ENCODE data around the gene TTC32. TPM values are rescaled to one million over a fixed set of nuclear protein-coding genes. Genes with fewer than 3 reads are reported as not detected.

TTC32 gene
- total and polyA plus RNA-seq, 5 donors from 2014 or later = 24.7 to 40.6 (median 29.9) TPM

DNA sequence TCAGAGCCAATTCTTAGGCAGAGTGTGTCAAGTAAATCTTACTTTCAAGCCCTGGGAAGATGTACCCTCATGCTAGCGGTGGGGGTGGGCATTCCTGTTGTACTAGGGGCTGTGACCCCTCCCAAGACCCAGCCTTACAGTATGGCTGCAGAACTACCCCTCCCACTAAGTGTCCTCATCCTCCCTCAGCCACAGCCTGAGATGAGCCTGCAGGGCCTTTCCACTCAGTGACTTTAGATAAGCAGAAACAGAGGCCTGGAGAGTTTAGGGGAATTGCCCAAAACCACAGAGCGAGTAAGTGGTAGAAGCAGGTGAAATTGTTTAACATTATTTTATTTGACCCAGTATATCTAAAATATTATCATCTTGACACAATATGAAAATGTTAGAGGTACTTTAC, 36.6 kb downstream of the TTC32 start:
- H3K27ac Mint-ChIP-seq = peak overlapping the region in 1 of 3 donors; percentile 25
- H3K4me1 Mint-ChIP-seq = peaks cover 7 to 26% (median 15%) of the 10 kb centered on the region in 4 donors
- no peaks in the 10 kb centered on the region for H3K27me3 Mint-ChIP-seq

DNA sequence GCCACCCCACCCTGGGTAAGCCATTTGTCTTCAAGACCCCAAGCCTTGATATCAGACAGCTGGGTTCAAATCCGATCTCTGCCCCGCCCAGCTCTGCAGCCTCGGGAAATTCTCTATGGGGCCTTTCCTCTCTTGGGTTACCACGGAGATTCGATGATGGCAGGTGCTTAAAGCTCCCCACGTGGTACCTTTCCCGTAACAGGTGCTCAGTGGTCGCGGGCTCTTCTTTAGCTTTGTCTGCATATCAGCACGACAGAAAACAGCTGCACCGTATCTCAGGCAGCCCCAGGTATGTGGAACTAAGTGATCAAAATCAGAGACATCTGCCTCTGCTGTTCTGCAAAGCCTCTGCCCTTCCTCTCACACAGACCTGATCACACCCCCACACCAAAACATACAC, 37.4 kb downstream of the TTC32 start:
- Mint-ChIP-seq H3K27ac (no peak overlapping the region), H3K4me3 (peak overlapping the region in 1 of 4 donors; percentile 16)
- DNase-seq = no peak

More for the DNA sequence above, 36.6 kb downstream of the TTC32 start:
- Histone ChIP-seq H3K27ac (ENCODE audit: insufficient read depth, low read length, poor library complexity, severe bottlenecking) (no peak overlapping the region), H3K9me3 (ENCODE audit: control insufficient read depth in 2 of 2, low read length in 2 of 2) (no peaks in the 10 kb centered on the region), H3K4me1 (ENCODE audit: control insufficient read depth, insufficient read depth, low read length, poor library complexity, severe bottlenecking) (peaks cover 24% of the 10 kb centered on the region), H3K4me3 (ENCODE audit: low read depth, low read length) (no peak overlapping the region), H3K36me3 (ENCODE audit: control insufficient read depth, insufficient read depth, low read length) (no peaks in the 10 kb centered on the region), H3K27me3 (ENCODE audit: control insufficient read depth, insufficient read depth, low read length) (no peaks in the 10 kb centered on the region)
- H3K36me3 Mint-ChIP-seq = no peaks in the 10 kb centered on the region
- H3K4me3 Mint-ChIP-seq = peak overlapping the region in 2 of 4 donors; percentile 16 to 38
- no peaks in the 10 kb centered on the region for H3K9me3 Mint-ChIP-seq
- ATAC-seq (ENCODE audit: low read depth in 2 of 2) (no peak), DNase-seq (no peak)

DNA sequence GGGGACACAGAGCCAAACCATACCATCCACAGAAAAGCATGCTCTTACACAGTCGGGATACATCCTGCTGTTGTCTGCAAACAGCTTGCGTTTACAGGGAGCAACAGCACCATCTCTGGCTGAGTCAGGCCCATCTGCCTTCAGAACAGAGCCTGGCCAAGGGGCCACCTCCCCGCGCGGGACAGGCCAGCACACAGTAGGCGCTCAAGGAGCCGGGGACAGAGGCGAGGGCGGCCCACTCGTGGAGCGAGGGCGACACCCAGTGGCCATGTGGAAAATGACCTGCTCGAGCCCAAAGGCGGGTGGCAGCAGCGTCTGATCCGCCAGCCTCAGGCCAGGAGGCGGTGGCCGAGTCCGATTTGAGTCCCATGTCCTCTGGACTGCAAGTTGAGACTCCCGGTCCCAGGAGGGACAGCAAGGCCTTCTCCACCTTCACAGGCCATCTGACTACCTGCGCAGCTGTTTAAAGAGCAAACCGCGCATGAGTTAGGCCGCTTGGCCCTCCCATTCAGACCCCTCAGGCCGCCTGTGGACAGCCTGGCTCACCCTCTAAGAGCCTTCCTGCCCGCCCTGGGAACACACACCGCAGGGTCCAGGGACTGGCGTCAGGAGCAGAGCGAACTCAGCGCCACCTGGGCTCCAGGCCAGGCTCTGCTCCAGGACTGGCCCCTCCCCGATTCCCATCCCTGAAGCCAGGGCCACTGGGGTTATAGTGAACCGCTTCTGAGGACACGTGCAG, 38.3 kb downstream of the TTC32 start:
- peak; percentile 49 to 62 (median 55) for DNase-seq
- no peaks in the 10 kb centered on the region for H3K27me3 Mint-ChIP-seq
- H3K4me3 ChIP-seq (ENCODE audit: low read depth, low read length) = no peak overlapping the region
- H3K4me1 Mint-ChIP-seq = peaks cover 0 to 12% (median 8%) of the 10 kb centered on the region in 4 donors
- no peak overlapping the region for H3K4me3 Mint-ChIP-seq
- peak; percentile 69 to 78 for ATAC-seq (ENCODE audit: low read depth in 2 of 2)
- no peaks in the 10 kb centered on the region for H3K27me3 ChIP-seq (ENCODE audit: control insufficient read depth, insufficient read depth, low read length)
- peaks cover 11% of the 10 kb centered on the region for H3K4me1 ChIP-seq (ENCODE audit: control insufficient read depth, insufficient read depth, low read length, poor library complexity, severe bottlenecking)
- H3K36me3 ChIP-seq (ENCODE audit: control insufficient read depth, insufficient read depth, low read length) = no peaks in the 10 kb centered on the region
- H3K9me3 ChIP-seq (ENCODE audit: control insufficient read depth in 2 of 2, low read length in 2 of 2) = no peaks in the 10 kb centered on the region
- no peaks in the 10 kb centered on the region for H3K36me3 Mint-ChIP-seq
- no peak overlapping the region for H3K27ac Mint-ChIP-seq
- H3K27ac ChIP-seq (ENCODE audit: insufficient read depth, low read length, poor library complexity, severe bottlenecking) = no peak overlapping the region
- H3K9me3 Mint-ChIP-seq = no peaks in the 10 kb centered on the region

More for the DNA sequence above, 37.4 kb downstream of the TTC32 start:
- Mint-ChIP-seq H3K27me3 (no peaks in the 10 kb centered on the region), H3K36me3 (no peaks in the 10 kb centered on the region), H3K9me3 (no peaks in the 10 kb centered on the region), H3K4me1 (peaks cover 0 to 18% (median 10%) of the 10 kb centered on the region in 4 donors)
- H3K4me1 ChIP-seq (ENCODE audit: control insufficient read depth, insufficient read depth, low read length, poor library complexity, severe bottlenecking) = peaks cover 16% of the 10 kb centered on the region
- no peaks in the 10 kb centered on the region for H3K9me3 ChIP-seq (ENCODE audit: control insufficient read depth in 2 of 2, low read length in 2 of 2)
- H3K36me3 ChIP-seq (ENCODE audit: control insufficient read depth, insufficient read depth, low read length) = no peaks in the 10 kb centered on the region
- H3K27me3 ChIP-seq (ENCODE audit: control insufficient read depth, insufficient read depth, low read length) = no peaks in the 10 kb centered on the region
- no peak overlapping the region for H3K4me3 ChIP-seq (ENCODE audit: low read depth, low read length)
- no peak for ATAC-seq (ENCODE audit: low read depth in 2 of 2)
- H3K27ac ChIP-seq (ENCODE audit: insufficient read depth, low read length, poor library complexity, severe bottlenecking) = no peak overlapping the region

DNA sequence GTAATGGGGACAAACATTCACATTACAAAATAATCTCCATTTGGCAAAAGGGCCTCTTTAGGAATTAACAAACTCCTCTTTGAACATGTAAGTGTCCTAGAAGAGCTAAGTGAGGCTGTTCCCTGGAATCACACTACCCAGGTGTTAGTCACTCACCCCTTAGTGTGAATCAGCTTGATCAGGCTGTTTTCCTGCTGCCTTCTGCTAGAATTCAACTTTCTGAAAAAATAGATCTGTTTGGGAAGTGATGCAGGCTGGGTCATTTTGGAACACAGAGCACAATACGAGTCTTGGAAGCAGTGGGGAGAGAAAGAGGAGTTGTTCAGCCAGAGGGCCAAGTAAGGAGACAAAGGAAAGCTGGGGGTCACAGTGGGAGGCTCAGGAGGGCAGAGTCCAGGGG, 40.0 kb downstream of the TTC32 start:
- no peak overlapping the region for H3K4me3 ChIP-seq (ENCODE audit: low read depth, low read length)
- no peaks in the 10 kb centered on the region for H3K36me3 ChIP-seq (ENCODE audit: control insufficient read depth, insufficient read depth, low read length)
- DNase-seq (no peak), ATAC-seq (ENCODE audit: low read depth in 2 of 2) (no peak)
- Mint-ChIP-seq H3K36me3 (no peaks in the 10 kb centered on the region), H3K4me1 (peaks cover 0 to 6% (median under 1%) of the 10 kb centered on the region in 4 donors), H3K27me3 (peaks cover 3% of the 10 kb centered on the region), H3K9me3 (no peaks in the 10 kb centered on the region), H3K4me3 (no peak overlapping the region), H3K27ac (no peak overlapping the region)
- H3K27me3 ChIP-seq (ENCODE audit: control insufficient read depth, insufficient read depth, low read length) = no peaks in the 10 kb centered on the region
- H3K9me3 ChIP-seq (ENCODE audit: control insufficient read depth in 2 of 2, low read length in 2 of 2) = no peaks in the 10 kb centered on the region
- peaks cover 7% of the 10 kb centered on the region for H3K4me1 ChIP-seq (ENCODE audit: control insufficient read depth, insufficient read depth, low read length, poor library complexity, severe bottlenecking)
- H3K27ac ChIP-seq (ENCODE audit: insufficient read depth, low read length, poor library complexity, severe bottlenecking) = no peak overlapping the region

DNA sequence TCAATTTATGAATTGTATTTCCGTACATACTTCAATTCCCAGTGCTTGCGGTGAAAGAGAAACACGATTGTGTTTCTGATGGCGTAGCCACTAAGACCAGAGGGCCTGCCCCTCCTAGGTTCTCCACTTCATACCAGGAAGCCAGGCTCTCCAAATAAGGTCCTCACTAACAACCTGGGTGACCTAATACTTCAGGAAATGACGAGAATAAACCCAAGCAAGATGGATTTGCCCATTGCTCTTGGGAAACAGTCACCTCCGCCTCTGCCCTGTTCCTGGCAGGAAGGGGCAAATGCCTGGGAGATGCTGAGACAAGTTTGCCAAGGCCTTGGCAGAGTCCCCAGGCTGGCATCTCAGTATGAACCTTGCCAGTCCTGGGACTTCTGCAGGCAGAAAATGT, 41.8 kb downstream of the TTC32 start:
- H3K27ac Mint-ChIP-seq = no peak overlapping the region
- H3K36me3 Mint-ChIP-seq = no peaks in the 10 kb centered on the region
- peaks cover 11% of the 10 kb centered on the region for H3K27me3 Mint-ChIP-seq
- no peak for ATAC-seq (ENCODE audit: low read depth in 2 of 2)
- H3K4me3 ChIP-seq (ENCODE audit: low read depth, low read length) = no peak overlapping the region
- H3K4me3 Mint-ChIP-seq = no peak overlapping the region
- DNase-seq = no peak
- H3K27ac ChIP-seq (ENCODE audit: insufficient read depth, low read length, poor library complexity, severe bottlenecking) = no peak overlapping the region
- no peaks in the 10 kb centered on the region for H3K36me3 ChIP-seq (ENCODE audit: control insufficient read depth, insufficient read depth, low read length)
- H3K9me3 ChIP-seq (ENCODE audit: control insufficient read depth in 2 of 2, low read length in 2 of 2) = no peaks in the 10 kb centered on the region
- no peaks in the 10 kb centered on the region for H3K9me3 Mint-ChIP-seq
- H3K27me3 ChIP-seq (ENCODE audit: control insufficient read depth, insufficient read depth, low read length) = no peaks in the 10 kb centered on the region
- H3K4me1 Mint-ChIP-seq = peaks cover 0 to 6% (median under 1%) of the 10 kb centered on the region in 4 donors
- peaks cover 7% of the 10 kb centered on the region for H3K4me1 ChIP-seq (ENCODE audit: control insufficient read depth, insufficient read depth, low read length, poor library complexity, severe bottlenecking)

DNA sequence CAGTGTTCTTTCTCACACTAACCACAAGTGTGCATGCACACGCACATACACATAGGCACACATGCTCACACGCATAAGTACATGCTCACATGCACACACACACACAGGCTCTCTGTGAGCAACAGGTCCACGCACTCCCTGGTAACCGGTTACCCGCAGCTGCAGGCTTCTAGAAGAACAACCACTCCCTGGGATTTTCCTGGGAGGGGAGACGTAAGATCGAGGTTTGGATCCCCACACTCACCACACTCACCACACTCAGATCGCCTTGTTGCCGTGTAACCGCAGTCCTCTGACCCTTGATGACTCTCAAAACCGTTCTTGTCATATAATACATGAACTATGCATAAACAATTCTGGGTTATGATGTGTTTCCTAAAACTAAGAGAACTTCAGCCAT, 42.2 kb downstream of the TTC32 start:
- no peak for DNase-seq
- H3K4me3 ChIP-seq (ENCODE audit: low read depth, low read length) = no peak overlapping the region
- Mint-ChIP-seq H3K4me1 (peaks cover 0 to 6% (median under 1%) of the 10 kb centered on the region in 4 donors), H3K9me3 (no peaks in the 10 kb centered on the region), H3K36me3 (no peaks in the 10 kb centered on the region), H3K4me3 (no peak overlapping the region), H3K27me3 (peaks cover 11% of the 10 kb centered on the region), H3K27ac (no peak overlapping the region)
- H3K36me3 ChIP-seq (ENCODE audit: control insufficient read depth, insufficient read depth, low read length) = no peaks in the 10 kb centered on the region
- peaks cover 7% of the 10 kb centered on the region for H3K4me1 ChIP-seq (ENCODE audit: control insufficient read depth, insufficient read depth, low read length, poor library complexity, severe bottlenecking)
- H3K27me3 ChIP-seq (ENCODE audit: control insufficient read depth, insufficient read depth, low read length) = no peaks in the 10 kb centered on the region
- no peak overlapping the region for H3K27ac ChIP-seq (ENCODE audit: insufficient read depth, low read length, poor library complexity, severe bottlenecking)
- no peaks in the 10 kb centered on the region for H3K9me3 ChIP-seq (ENCODE audit: control insufficient read depth in 2 of 2, low read length in 2 of 2)
- ATAC-seq (ENCODE audit: low read depth in 2 of 2) = no peak

DNA sequence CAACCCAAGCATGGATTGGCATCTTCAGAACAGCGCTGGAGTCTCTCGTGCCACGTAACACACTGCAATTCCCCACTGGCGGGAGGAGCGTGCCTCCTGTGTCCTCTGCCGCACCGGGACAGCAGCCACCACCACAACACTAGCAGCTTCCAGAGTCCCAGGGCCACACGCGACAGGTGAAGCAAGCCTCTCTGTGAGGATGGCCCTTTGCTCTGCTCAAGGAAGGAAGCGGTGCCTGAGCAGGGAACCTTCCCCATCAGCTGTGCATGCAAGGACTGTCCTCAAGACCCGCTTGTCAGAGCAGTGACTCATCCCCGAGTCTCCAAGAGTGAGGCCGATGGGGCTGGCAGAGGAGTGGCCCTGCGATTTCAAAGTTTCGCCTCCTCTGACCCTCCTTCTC, 44.0 kb downstream of the TTC32 start:
- no peaks in the 10 kb centered on the region for H3K9me3 Mint-ChIP-seq
- no peaks in the 10 kb centered on the region for H3K36me3 Mint-ChIP-seq
- H3K4me3 Mint-ChIP-seq = no peak overlapping the region
- peaks cover 0 to 2% (median under 1%) of the 10 kb centered on the region in 4 donors for H3K4me1 Mint-ChIP-seq
- Histone ChIP-seq H3K27me3 (ENCODE audit: control insufficient read depth, insufficient read depth, low read length) (no peaks in the 10 kb centered on the region), H3K36me3 (ENCODE audit: control insufficient read depth, insufficient read depth, low read length) (no peaks in the 10 kb centered on the region), H3K27ac (ENCODE audit: insufficient read depth, low read length, poor library complexity, severe bottlenecking) (no peak overlapping the region), H3K9me3 (ENCODE audit: control insufficient read depth in 2 of 2, low read length in 2 of 2) (no peaks in the 10 kb centered on the region), H3K4me3 (ENCODE audit: low read depth, low read length) (no peak overlapping the region), H3K4me1 (ENCODE audit: control insufficient read depth, insufficient read depth, low read length, poor library complexity, severe bottlenecking) (no peaks in the 10 kb centered on the region)
- H3K27me3 Mint-ChIP-seq = peaks cover 11% of the 10 kb centered on the region
- H3K27ac Mint-ChIP-seq = no peak overlapping the region
- ATAC-seq (ENCODE audit: low read depth in 2 of 2) (no peak), DNase-seq (no peak)

DNA sequence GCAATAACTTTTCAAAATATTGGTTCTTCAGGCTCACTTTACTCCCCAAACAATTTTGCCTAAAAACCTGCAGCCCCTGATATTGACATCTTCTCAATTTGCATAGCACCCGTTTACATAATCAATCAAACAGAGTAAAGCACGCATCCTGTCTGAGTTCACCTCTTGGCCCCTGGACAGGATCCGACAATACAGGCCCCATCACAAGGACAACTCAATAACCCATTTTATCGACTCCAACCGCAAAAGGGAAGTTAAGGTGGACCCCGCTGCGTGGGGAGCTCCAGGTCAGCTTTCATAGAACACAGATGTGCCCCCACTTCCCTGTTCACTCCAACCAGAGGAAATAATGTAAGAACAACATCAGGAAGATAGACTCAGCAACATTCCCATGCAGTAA, 44.7 kb downstream of the TTC32 start:
- peaks cover 11% of the 10 kb centered on the region for H3K27me3 Mint-ChIP-seq
- no peak for ATAC-seq (ENCODE audit: low read depth in 2 of 2)
- Histone ChIP-seq H3K4me3 (ENCODE audit: low read depth, low read length) (no peak overlapping the region), H3K27me3 (ENCODE audit: control insufficient read depth, insufficient read depth, low read length) (no peaks in the 10 kb centered on the region), H3K4me1 (ENCODE audit: control insufficient read depth, insufficient read depth, low read length, poor library complexity, severe bottlenecking) (no peaks in the 10 kb centered on the region), H3K36me3 (ENCODE audit: control insufficient read depth, insufficient read depth, low read length) (no peaks in the 10 kb centered on the region), H3K9me3 (ENCODE audit: control insufficient read depth in 2 of 2, low read length in 2 of 2) (no peaks in the 10 kb centered on the region), H3K27ac (ENCODE audit: insufficient read depth, low read length, poor library complexity, severe bottlenecking) (no peak overlapping the region)
- no peaks in the 10 kb centered on the region for H3K36me3 Mint-ChIP-seq
- H3K9me3 Mint-ChIP-seq = no peaks in the 10 kb centered on the region
- H3K27ac Mint-ChIP-seq = no peak overlapping the region
- no peak for DNase-seq
- no peak overlapping the region for H3K4me3 Mint-ChIP-seq
- H3K4me1 Mint-ChIP-seq = no peaks in the 10 kb centered on the region
